HFF-Myc (cell line): ENCODE data around the gene MGAM2.
"Not testable (repeated sequence)": the region's sequence is repeated elsewhere in the genome, so short reads cannot be mapped to it uniquely, and the experiment has no call there.

Experiments
- DNase-seq: peaks from one replicate; pipeline ENCODE4 v3.0.0-alpha.2; 2011; ENCODE audit warnings: low read depth; ENCODE audit errors: extremely low read depth
- H3K4me3 ChIP-seq: replicated peaks from 2 replicates; pipeline ENCODE4 v1.5.1; 2011; ENCODE audit warnings: low read depth, mild to moderate bottlenecking, control low read depth, low read length
- CTCF ChIP-seq: IDR thresholded peaks from 2 replicates; pipeline ENCODE4 v1.5.1; 2012; ENCODE audit warnings: mild to moderate bottlenecking, low read depth, low read length, control low read depth; ENCODE audit errors: missing control alignments

Gene MGAM2

GRCh38 chr7:142100634-142101033 lies 10.9 kb upstream of the MGAM2 start:
- H3K4me3 ChIP-seq: no peak overlapping the region
- DNase-seq: no peak
- no peak for TF ChIP-seq CTCF

GRCh38 chr7:142101794-142102193 lies 9.7 kb upstream of the MGAM2 start:
- DNase-seq, H3K4me3 ChIP-seq: not testable (repeated sequence)

DNA sequence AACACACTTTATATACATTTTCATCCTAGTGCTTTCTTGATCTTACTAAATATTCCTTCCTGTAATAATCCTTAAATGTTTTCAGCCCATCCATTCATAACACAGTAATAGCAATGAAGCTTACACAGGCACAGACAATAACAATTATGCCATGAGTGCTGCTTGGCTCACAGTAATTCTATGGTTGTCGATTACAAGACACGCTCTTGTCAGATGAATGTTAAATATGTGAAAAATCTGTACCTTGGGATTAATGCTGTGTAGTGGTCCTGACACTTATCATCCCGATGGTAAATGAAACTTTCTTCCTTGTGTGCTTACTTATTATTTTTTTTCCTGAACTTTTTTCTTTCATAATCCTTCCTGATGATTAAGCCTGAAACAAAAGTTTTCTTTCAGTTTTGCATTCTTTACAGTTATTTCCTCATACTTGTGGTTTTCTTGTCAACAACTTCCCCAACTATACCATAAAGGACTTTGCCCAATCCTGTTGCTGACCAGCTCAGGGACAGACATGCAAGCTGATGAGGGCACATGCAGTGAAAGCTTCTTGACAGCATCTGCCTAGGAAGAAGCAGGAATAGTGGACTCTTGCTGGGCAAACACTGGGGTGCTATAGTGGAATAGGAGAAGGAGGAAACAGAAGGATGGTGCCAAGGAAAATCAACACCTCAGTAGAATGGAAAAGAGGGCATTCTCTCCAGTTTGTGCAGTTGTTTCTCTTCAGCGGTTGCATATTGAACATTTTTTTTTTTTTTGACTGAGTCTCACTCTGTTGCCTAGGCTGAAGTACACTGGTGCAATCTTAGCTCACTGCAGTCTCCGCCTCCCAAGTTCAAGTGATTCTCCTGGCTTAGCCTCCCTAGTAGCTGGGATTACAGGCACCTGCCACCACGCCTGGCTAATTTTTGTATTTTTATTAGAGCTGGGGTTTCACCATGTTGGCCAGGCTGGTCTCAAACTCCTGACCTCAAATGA lies 6.7 kb upstream of the MGAM2 start:
- H3K4me3 ChIP-seq: no peak overlapping the region
- no peak for TF ChIP-seq CTCF
- DNase-seq: no peak

DNA sequence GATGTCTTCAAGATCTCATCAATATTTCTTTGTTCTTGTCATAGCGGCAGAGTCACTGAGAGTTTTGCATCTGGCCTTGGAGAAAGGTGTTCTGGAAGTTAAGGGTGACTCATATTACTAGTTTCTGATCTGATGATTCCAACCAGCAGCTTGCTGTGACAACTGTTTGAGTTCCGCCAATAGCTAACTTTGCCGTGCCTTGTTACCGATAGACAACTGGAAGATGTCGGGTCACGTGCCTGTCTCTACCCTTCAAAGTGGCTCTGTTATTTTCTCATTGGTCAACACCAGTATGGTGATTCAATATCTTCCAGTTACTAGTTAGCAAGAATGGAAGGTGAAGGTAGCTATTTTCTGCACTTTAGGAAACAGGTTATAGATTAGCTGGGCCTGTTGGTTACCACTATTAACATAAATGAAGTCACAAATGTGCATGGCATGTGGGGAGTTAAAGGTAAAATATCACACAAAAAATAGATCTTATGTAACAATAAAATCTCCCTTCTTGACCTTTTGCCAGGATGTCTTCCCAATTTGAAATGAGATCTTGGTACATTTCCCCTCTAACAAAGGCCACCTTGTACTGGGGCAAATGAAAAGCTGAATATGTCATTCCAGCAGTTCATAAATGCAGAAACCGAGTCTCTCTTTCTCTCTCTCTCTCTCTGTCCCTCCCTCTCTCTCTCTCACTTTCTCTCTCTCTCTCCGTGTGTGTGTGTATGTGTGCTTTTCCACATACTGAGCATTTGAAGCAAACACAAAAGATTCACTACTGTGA lies 2.6 kb upstream of the MGAM2 start:
- no peak overlapping the region for H3K4me3 ChIP-seq
- no peak for DNase-seq
- no peak for TF ChIP-seq CTCF

- no peak overlapping the region for H3K4me3 ChIP-seq
- no peak for TF ChIP-seq CTCF
- no peak for DNase-seq
These were observed 1.4 kb upstream of the MGAM2 start for GRCh38 chr7:142110098-142110497.

- DNase-seq: no peak
- TF ChIP-seq CTCF: no peak
These were observed 880 bp upstream of the MGAM2 start for GRCh38 chr7:142110638-142111037.

DNA sequence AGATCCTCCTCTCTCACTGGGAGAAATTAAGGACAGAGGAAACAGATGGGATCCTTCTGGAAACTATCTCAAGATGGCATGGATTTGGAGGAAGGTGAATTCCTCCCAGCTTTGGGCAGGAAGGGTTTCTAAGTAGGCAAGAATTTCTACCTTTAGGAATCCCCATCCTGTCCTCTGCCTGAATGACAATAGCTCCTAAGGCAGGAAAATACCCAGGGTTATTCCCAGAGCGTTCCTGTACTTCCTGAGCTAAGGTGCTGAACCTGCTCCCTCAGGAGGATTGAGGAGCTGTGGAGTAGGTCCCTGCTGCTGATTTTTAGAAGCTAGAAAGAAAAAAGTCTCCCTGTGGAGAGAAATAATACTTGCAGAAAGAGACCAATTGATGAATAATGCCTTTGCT lies 568 bp downstream of the MGAM2 start:
- DNase-seq: no peak
- TF ChIP-seq CTCF: no peak
- H3K4me3 ChIP-seq: no peak overlapping the region

More at GRCh38 chr7:142110638-142111037, 880 bp upstream of the MGAM2 start:
- H3K4me3 ChIP-seq: no peak overlapping the region
